Stimulated activated effector memory CD8-positive, alpha-beta T cell treated with anti-CD3 and anti-CD28 coated beads, Interleukin-12 subunit alpha, Interleukin-12 subunit beta, amount 100 ng/mL, for 72 hours (primary cell): Measurements from ENCODE around the gene BDP1.
"Not testable (repeated sequence)": the region's sequence is repeated elsewhere in the genome, so short reads cannot be mapped to it uniquely, and the experiment has no call there.

Source experiments
- ATAC-seq: fragments of 150-1000 bp; cut with Tn5 transposase; 2 replicates; pipeline ENCODE4 v1.10.0; 2021
- DNase-seq, 2 donors: peaks; one replicate each; pipeline ENCODE4 v3.0.0; 2021 to 2022; ENCODE audit warnings: low spot score in 2 of 2
- H3K27ac Mint-ChIP-seq: one replicate; pipeline ENCODE4 v1.8.0; 2022; ENCODE audit warnings: mild to moderate bottlenecking, mixed read lengths
- H3K36me3 Mint-ChIP-seq: one replicate; pipeline ENCODE4 v1.8.0; 2022; ENCODE audit warnings: mild to moderate bottlenecking, mixed read lengths
- H3K4me1 Mint-ChIP-seq: one replicate; pipeline ENCODE4 v1.8.0; 2022; ENCODE audit warnings: mixed read lengths
- H3K4me3 Mint-ChIP-seq: one replicate; pipeline ENCODE4 v1.8.0; 2022; ENCODE audit warnings: mild to moderate bottlenecking, mixed read lengths
- H3K9me3 Mint-ChIP-seq: one replicate; pipeline ENCODE4 v1.8.0; 2022; ENCODE audit warnings: mixed read lengths

BDP1 gene

DNA sequence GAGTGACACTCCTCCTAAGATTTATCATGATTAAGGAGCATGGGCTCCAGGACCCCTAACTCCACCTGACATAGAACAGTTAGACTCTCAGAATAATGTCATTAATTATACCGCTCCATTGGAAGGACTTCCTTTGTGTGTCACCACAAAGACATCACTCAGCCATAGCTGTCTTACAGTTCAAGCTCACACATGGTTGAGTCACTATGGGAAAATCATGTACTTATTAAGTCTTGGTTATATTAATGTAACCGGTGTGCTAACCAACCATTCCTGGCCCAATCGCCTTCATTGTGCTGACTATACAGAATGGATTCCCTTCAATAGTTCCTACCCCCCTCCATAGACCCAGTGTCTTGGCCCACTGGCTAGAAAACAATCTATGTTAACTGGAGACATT, 120.8 kb downstream of the BDP1 start:
- DNase-seq (peak in 1 of 2 donors; percentile 22), ATAC-seq (no peak)
- Mint-ChIP-seq H3K36me3 (no peaks in the 10 kb centered on the region), H3K4me3 (no peak overlapping the region), H3K9me3 (no peaks in the 10 kb centered on the region), H3K4me1 (no peaks in the 10 kb centered on the region), H3K27ac (no peak overlapping the region)

DNA sequence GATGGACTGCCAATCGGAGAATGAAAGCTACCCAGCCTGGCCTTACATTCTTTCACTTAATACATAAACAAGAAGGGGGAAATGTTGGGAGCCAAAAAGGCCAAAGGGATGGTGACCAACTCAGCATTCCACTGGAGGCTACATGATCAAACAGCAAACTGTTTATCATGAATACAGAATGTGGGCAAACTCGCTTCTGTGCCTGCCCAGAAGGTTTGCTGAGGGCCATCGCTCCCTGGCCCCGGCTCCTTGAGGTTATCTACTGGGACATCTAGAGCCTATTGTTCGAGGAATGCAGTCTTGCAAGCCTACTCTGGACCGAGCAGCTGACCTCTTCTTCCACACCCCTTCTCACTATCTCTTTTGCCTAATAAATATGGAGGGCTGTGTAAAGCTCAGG, 122.4 kb downstream of the BDP1 start:
- not testable (repeated sequence) for ATAC-seq, H3K9me3 Mint-ChIP-seq, H3K4me3 Mint-ChIP-seq, H3K4me1 Mint-ChIP-seq, H3K27ac Mint-ChIP-seq, H3K36me3 Mint-ChIP-seq
- peak in 1 of 2 donors; percentile 39 for DNase-seq

DNA sequence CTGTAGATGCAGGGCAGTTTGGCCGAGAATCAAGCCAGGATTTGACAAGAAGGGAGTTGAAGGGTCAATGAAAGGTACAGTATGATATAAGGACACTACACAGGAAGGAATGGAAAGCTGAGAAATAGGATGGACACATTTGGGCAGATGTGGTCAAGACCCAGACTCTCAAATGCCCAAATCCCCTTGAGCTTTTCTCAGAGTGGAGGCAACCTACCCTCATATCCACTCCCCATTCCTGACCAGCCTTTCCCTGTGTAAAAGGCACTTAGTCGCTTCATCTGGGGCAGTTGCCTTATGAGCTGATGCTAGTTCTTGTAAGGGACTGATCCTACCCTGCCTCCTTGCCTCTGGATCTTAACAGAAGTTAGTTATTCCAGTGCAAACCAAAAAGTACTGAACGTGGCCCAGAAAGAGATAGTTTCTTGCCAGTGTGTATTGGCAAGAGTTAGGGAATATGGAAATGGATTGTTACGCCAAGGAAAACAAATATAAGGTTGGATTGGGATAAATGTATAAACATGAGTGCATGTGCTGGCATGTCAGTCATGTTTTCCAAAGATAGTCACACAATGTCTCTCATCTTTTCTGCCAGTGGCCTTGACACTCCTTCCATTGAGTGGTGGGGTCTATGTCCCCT, 127.6 kb downstream of the BDP1 start:
- Mint-ChIP-seq H3K27ac (no peak overlapping the region), H3K4me3 (no peak overlapping the region), H3K36me3 (peaks cover 8% of the 10 kb centered on the region), H3K9me3 (no peaks in the 10 kb centered on the region), H3K4me1 (peaks cover 15% of the 10 kb centered on the region)
- ATAC-seq (no peak), DNase-seq (no peak)

- Mint-ChIP-seq H3K36me3 (peaks cover 8% of the 10 kb centered on the region), H3K4me1 (peaks cover 41% of the 10 kb centered on the region), H3K9me3 (no peaks in the 10 kb centered on the region), H3K4me3 (peak overlapping the region; percentile 84), H3K27ac (peak overlapping the region; percentile 99)
- no peak for ATAC-seq
- no peak for DNase-seq
Observed at GRCh38 chr5:71586052-71586940, 130.8 kb downstream of the BDP1 start.

DNA sequence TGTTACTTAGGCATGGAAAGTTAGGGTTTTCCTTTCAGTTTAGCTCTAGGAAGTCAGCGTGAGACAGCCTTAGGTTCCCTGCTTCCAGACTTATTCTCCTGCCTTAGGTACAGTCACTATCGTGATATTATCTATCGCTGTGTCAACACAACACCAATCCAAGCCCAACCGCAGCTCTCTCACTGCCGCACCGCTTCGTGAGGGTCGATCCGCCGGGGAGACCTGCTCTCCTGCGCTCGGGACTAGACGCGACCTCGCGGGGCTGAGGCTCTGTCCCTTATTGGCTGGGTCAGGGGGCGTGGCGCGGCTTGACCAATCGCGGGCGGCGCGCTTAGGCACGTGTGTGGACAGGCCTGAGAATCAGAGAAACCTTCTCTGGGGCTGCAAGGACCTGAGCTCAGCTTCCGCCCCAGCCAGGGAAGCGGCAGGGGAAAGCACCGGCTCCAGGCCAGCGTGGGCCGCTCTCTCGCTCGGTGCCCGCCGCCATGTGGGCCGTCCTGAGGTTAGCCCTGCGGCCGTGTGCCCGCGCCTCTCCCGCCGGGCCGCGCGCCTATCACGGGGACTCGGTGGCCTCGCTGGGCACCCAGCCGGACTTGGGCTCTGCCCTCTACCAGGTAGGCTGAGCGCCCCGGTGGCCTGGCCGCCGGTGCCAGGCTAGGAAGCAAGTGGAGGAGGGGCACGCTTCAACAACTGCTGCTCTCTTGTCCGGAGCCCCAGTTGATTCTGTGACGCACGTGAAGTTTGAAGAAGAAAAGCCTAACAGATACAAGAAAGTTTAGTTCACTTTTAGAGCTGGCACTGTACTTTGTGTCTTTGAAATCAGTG, 131.7 kb downstream of the BDP1 start, which contains the start of gene MCCC2:
Gene MCCC2 (plus strand): TSS at position 400 of the 825 bp plus-strand sequence. CDS start 86 bp downstream, at position 486.
- peak within 1 kb of the TSS; percentile 84 for H3K4me3 Mint-ChIP-seq
- no peaks in the 10 kb centered on the region for H3K9me3 Mint-ChIP-seq
- DNase-seq, result peak; percentile 92 to 98
- peak; percentile 99 for ATAC-seq
- H3K36me3 Mint-ChIP-seq, result peaks cover 8% of the 10 kb centered on the region
- H3K4me1 Mint-ChIP-seq, result peaks cover 41% of the 10 kb centered on the region
- peak within 1 kb of the TSS; percentile 99 for H3K27ac Mint-ChIP-seq

GRCh38 chr5:71587766-71588532, 132.5 kb downstream of the BDP1 start:
- peaks cover 41% of the 10 kb centered on the region for H3K4me1 Mint-ChIP-seq
- no peak for DNase-seq

DNA sequence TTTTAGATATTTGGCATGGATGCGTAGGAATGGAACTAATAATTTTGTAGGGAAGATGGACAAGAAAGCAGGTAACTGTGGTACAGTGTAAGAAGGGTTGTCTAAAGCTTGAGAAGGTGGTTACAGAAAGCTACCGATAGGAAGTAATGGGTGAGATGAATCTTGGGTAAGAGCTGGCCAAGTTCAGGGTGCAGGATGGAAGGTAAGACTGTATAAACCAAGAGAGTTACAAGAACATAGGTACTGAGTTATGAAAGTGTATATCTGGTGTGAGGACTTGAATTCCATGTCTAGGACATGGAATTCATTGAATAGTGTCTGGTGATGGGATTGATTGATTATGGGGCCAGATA, 133.1 kb downstream of the BDP1 start:
- ATAC-seq, result no peak
- Mint-ChIP-seq H3K36me3 (peaks cover 15% of the 10 kb centered on the region), H3K9me3 (no peaks in the 10 kb centered on the region), H3K4me1 (peaks cover 41% of the 10 kb centered on the region), H3K27ac (no peak overlapping the region), H3K4me3 (peak overlapping the region; percentile 84)
- no peak for DNase-seq

More at GRCh38 chr5:71587766-71588532, 132.5 kb downstream of the BDP1 start:
- Mint-ChIP-seq H3K4me3 (peak overlapping the region; percentile 84), H3K9me3 (no peaks in the 10 kb centered on the region), H3K36me3 (peaks cover 15% of the 10 kb centered on the region), H3K27ac (peak overlapping the region; percentile 99)
- peak; percentile 0 for ATAC-seq

DNA sequence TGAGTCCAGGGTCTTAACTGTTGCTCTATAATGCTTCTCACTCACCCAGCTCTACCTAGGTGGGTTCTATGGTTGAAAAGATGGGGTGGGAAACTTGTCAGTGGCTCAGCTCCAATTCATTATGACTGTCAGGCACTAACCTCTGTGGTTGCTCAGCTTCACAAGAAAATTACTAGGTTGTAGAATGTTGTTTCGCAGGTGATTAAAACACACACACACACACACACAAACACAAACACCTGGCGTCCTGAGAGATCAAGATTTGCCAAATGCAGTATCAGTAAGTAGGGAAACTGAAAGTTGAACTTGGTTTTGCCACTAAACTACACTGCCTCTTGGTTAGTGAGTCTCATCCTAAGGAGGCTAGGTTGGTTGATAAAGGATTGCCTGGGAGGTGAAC, 134.5 kb downstream of the BDP1 start:
- DNase-seq (no peak), ATAC-seq (peak; percentile 23)
- H3K4me3 Mint-ChIP-seq, result peak overlapping the region; percentile 84
- H3K4me1 Mint-ChIP-seq, result peaks cover 41% of the 10 kb centered on the region
- no peak overlapping the region for H3K27ac Mint-ChIP-seq
- H3K9me3 Mint-ChIP-seq, result no peaks in the 10 kb centered on the region
- peaks cover 23% of the 10 kb centered on the region for H3K36me3 Mint-ChIP-seq

- ATAC-seq (no peak), DNase-seq (no peak)
- peaks cover 40% of the 10 kb centered on the region for H3K4me1 Mint-ChIP-seq
- no peaks in the 10 kb centered on the region for H3K9me3 Mint-ChIP-seq
- H3K4me3 Mint-ChIP-seq, result no peak overlapping the region
- H3K36me3 Mint-ChIP-seq, result peaks cover 30% of the 10 kb centered on the region
- H3K27ac Mint-ChIP-seq, result no peak overlapping the region
Observed at GRCh38 chr5:71591100-71591499, 135.6 kb downstream of the BDP1 start.

DNA sequence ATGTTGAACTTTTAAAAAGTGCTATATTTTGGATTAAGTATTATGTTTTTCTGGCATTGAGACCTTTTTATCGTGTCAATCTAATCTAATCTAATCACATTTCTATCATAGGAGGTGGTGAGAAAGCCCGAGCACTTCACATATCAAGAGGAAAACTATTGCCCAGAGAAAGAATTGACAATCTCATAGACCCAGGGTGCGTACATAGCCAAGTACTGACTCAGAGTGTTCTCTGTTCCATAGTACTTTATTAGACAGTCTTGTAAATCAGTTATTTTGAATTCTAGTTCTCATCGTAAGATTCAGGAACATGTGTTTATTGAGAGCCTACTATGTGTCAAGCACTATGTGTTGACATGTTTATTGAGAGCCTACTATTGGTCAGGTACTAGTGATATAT, 140.7 kb downstream of the BDP1 start:
- Mint-ChIP-seq H3K36me3 (peaks cover 73% of the 10 kb centered on the region), H3K4me3 (no peak overlapping the region), H3K27ac (peak overlapping the region; percentile 17), H3K9me3 (no peaks in the 10 kb centered on the region), H3K4me1 (peaks cover 10% of the 10 kb centered on the region)
- ATAC-seq (no peak), DNase-seq (no peak)

DNA sequence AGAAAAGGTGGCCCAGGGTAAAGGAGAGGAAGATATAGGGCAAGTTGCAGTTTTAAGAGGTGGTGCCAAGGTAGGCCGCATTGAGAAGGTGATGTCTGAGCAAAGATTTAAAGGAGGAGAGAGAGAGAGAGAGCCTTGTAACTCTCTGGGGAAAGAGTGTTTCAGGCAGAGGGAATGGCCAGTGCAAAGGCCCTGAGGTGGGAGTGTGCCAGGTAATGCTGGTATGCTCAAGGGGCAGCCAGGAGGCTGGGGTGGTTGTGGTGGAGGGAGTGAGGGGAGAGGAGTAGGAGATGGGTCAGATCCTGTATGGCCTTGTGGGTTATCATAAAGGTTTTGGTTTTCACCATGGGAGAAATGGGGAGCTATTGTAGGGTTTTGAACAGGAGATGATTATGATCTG, 141.6 kb downstream of the BDP1 start:
- no peak overlapping the region for H3K4me3 Mint-ChIP-seq
- ATAC-seq, result no peak
- peak overlapping the region; percentile 71 for H3K27ac Mint-ChIP-seq
- H3K36me3 Mint-ChIP-seq, result peaks cover 82% of the 10 kb centered on the region
- peaks cover 19% of the 10 kb centered on the region for H3K4me1 Mint-ChIP-seq
- no peaks in the 10 kb centered on the region for H3K9me3 Mint-ChIP-seq
- DNase-seq, result no peak

DNA sequence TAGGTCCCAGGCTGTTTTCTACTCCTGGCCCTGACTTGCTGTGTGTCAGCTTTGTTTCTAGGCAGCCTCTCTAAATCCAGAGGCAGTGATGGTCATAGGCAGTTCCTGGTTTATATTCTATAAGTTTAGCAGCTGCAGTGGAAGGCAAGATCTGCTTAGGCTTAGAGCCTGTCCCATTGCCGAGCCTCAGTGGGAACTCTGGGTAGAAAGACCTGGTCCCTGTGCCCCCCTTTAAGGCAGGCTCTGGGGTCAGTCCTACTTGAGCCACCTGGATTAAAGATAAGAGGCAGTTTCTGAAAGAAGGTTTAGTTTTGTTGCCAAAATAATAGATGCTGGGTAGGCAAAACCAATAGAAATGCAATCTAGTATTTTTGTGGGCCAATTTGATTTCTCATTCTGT, 145.3 kb downstream of the BDP1 start:
- H3K4me1 Mint-ChIP-seq, result peaks cover 20% of the 10 kb centered on the region
- H3K9me3 Mint-ChIP-seq, result no peaks in the 10 kb centered on the region
- peaks cover 88% of the 10 kb centered on the region for H3K36me3 Mint-ChIP-seq
- DNase-seq, result no peak
- ATAC-seq, result no peak
- H3K27ac Mint-ChIP-seq, result peak overlapping the region; percentile 87
- peak overlapping the region; percentile 28 for H3K4me3 Mint-ChIP-seq

DNA sequence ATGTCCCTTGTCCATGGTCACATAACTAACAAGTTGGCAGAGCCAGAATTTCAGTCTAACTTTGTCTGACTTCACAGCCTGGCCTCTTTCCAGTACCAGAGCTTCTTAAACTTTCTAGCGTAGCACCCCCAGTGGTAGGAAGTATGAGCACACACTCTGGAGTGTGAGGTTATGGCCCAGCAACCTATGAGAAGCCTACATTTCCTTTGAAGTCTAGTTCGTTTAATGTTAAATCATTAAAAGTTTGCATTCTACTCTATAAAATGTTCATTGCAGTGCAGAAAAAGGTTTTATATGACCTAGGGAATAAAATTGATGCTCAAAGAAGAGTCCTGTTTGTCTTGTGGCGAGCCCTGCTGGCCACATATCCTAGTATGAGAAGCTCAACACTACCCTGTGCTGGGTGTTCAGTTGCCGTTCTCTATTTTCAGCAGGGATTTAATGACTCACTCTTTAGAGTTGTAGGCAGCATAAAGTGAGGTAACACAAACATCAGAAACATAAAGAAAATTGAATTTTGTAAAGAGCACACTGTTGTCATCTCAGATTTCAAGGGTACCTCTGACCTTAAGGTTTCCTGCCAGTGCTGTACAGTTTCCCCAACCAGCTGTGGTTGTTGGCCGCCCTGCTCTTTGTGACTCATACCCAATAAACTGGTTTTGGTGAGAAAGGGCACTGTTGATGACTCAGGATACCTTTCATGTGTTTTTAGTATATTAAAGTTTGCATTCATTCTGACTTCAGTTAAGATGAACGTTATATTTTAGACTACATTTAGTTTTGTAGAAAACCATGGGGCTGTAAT, 146.0 kb downstream of the BDP1 start:
- no peaks in the 10 kb centered on the region for H3K9me3 Mint-ChIP-seq
- peak overlapping the region; percentile 28 for H3K4me3 Mint-ChIP-seq
- peaks cover 20% of the 10 kb centered on the region for H3K4me1 Mint-ChIP-seq
- ATAC-seq (peak; percentile 97), DNase-seq (peak; percentile 32 to 83)
- peaks cover 81% of the 10 kb centered on the region for H3K36me3 Mint-ChIP-seq
- peak overlapping the region; percentile 87 for H3K27ac Mint-ChIP-seq

- not testable (repeated sequence) for H3K9me3 Mint-ChIP-seq, DNase-seq, H3K4me1 Mint-ChIP-seq, H3K27ac Mint-ChIP-seq, H3K4me3 Mint-ChIP-seq, ATAC-seq
- peaks cover 50% of the 10 kb centered on the region for H3K36me3 Mint-ChIP-seq
Observed at GRCh38 chr5:71609916-71610315, 154.5 kb downstream of the BDP1 start.
